NCI-H82 (cell line): ENCODE data around the gene PRTN3.

Experiments
- DNase-seq: peaks from one replicate; lab custom pipeline; 2025; lab: John Stamatoyannopoulos, UW

Gene PRTN3

DNA sequence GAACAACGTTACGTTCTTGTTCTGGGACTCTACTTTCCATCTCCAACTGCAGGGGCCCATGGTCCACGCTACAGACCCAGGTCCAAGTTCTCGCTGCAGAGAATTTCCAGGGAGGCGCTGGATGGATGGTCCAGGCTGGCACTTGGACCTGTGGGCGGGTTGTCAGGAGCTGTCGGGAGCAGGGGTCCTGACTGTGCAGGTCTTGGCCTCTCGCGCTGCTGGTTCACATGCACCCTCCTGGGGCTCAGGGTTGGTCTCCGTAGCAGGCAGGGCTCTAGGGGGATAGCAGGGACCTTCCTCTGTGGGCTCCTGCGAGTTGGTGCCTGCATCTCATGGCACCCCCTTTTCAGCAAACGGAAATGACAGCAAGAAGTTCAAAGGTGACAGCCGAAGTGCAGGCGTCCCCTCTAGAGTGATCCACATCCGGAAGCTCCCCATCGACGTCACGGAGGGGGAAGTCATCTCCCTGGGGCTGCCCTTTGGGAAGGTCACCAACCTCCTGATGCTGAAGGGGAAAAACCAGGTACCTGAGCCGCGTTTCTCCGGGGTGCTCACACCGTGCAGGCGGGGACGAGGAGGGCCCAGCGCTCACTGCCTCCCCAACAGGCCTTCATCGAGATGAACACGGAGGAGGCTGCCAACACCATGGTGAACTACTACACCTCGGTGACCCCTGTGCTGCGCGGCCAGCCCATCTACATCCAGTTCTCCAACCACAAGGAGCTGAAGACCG is 36.9 kb upstream of the PRTN3 start:
- DNase-seq = no peak

DNA sequence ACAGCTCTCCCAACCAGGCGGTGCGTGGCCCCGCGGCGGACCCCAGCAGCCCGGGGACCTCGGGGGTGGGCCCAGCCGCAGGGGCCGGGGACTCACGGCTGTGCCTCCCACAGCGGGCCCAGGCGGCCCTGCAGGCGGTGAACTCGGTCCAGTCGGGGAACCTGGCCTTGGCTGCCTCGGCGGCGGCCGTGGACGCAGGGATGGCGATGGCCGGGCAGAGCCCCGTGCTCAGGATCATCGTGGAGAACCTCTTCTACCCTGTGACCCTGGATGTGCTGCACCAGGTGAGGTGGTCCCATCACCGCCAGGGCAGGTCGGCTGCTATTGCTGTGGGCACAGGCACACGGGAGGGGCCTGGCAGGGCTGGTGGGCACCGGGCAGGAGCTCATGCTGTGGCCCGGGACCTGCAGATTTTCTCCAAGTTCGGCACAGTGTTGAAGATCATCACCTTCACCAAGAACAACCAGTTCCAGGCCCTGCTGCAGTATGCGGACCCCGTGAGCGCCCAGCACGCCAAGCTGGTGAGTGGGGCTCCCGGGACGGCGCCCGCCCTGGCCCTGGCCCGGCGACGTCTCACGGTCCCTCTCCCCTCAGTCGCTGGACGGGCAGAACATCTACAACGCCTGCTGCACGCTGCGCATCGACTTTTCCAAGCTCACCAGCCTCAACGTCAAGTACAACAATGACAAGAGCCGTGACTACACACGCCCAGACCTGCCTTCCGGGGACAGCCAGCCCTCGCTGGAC is 36.2 kb upstream of the PRTN3 start:
- no peak for DNase-seq

DNA sequence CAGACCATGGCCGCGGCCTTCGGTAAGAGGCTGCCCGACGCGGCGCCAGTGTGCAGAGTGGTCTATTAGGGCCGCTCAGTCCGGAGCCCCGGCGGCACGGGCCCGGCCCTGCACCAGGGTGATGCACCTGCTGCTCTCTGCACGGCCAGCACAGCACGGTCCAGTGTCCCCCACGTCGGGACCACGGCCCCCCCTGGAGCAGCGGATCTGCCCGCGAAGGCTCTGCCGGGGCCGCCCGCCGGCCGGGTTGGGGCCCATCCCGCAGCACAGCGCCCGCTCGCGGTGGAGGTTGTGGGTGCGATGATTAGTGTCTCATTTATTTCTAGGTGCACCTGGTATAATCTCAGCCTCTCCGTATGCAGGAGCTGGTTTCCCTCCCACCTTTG is 35.6 kb upstream of the PRTN3 start:
- no peak for DNase-seq

DNA sequence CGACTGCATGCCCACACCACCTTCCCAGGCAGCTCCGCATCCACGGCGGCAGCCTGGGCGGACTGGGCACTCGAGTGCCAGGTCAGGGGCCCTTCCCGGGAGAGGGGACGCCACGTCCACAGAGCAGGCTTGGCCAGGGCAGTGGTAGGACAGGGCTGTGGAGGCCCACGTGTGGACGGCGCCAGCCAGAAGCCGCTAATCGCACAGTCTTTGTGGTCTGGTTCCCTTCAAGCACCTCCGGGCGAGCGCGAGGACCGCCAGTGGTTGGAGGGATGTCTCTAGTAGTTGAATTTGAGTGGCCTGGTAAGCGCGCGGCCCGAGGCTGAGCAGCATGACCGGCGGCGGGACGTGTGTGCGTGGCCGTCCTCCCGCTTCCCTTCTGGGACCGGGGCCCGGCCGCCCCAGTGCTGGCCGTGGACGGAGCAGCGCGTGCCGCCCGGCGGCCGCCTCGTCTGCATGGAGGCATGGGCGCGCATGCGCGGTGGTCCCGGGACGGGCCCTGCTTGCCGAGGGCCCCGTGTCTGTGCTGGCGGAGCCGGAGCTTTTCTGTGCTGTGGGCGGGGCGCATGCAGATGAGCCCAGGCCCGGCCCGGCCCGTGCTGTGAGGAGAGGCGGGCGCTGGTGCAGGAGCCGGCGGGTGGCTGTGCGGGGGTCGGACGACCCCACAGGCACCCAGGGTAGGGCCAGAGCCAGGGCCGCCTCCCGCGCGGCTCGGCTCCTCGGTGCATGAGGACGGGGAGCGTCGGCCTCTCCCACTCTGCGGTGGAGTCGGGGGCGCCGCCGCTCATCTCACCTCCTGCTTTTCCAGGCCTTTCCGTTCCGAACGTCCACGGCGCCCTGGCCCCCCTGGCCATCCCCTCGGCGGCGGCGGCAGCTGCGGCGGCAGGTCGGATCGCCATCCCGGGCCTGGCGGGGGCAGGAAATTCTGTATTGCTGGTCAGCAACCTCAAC is 34.9 kb upstream of the PRTN3 start:
- no peak for DNase-seq

DNA sequence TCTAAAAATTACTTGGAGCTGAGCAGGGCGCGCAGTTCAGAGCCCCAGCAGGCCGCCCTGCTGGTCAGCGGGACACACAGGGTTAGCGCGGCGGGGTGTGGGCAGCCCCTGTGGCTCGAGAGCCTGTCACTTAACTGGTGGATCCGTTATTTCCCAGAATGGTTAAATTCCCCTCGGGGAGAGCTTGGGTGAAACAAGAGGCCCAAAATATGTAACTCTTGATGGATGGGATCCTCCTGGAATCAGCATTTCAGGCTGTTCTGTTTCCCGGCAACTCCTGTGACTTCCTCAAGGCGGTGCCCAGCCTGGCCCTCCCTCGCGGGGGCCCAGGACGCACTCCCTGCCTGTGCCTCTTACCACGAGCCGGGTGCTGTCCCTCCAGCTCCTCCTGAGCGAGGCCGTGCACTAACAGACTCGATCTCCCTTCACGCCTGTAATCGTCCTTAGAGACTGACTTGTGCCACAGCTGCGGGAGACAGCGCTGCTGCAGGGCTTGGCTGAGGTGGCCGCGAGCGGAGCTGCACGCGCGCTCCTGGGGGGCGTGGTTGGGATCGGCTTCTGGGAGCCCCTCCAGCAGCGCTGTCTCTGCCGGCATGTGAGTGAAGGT is 33.9 kb upstream of the PRTN3 start:
- DNase-seq = no peak

DNA sequence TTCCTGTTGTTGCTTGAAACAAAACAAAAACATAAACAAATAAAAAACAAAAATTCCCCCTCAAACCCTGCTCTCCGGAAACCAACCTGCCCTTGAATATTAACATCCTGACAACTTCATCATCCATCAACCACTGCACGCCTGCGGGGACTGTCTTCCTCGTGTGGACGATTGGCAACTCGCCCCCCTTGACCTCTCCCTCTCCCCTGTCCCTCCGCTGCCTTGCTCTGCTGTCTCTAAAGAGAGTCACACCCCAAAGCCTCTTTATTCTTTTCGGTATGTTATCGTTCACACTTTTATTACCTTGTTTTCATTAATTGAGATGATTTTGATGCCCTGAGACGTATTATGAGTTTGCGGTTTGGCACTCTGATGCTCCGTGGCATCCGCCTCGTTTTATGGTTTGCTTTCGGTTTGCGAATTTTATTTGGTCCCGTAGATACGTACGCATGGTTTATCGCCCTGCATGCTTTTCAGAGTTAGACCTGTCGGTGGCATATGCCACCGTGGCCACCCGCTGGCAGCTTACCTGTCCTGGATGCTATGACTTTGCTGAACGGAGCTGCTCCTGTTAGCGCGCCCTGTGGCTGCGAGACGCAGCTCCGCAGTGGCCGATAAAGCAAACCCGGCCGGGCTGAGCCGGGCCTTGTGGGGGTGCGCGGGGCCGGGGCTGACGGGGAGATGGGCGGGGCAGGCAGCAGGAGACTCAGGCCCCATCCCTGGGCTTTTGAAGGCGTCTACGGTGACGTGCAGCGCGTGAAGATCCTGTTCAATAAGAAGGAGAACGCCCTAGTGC is 33.0 kb upstream of the PRTN3 start:
- no peak for DNase-seq

DNA sequence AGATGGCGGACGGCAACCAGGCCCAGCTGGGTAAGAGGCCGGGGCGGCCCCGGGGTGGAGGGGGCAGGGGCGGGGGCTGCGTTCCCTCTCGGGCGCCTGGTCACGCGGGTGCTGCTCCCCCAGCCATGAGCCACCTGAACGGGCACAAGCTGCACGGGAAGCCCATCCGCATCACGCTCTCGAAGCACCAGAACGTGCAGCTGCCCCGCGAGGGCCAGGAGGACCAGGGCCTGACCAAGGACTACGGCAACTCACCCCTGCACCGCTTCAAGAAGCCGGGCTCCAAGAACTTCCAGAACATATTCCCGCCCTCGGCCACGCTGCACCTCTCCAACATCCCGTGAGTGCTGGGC is 32.4 kb upstream of the PRTN3 start:
- no peak for DNase-seq

DNA sequence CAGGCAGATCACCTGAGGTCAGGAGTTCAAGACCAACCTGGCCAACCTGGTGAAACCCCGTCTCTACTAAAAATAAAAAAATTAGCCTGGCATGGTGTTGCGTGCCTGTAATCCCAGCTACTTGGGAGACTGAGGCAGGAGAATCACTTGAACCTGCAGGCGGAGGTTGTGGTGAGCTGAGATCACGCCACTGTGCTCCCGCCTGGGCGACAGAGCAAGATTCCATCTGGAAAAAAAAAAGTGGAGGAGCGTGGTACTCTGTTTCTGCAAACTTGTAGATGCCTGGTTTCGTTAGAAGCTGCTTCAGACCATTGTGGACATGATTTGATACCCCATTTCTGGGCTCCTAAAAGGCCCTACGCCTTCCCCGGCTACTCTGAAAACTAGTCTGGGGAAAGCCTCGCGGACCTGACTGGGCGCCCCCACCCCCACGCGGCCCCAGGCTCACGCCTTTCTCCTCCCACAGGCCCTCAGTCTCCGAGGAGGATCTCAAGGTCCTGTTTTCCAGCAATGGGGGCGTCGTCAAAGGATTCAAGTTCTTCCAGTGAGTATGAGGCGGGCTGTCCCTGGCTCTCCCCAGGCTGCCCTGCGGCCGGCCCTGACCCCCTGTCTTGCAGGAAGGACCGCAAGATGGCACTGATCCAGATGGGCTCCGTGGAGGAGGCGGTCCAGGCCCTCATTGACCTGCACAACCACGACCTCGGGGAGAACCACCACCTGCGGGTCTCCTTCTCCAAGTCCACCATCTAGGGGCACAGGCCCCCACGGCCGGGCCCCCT is 30.5 kb upstream of the PRTN3 start:
- no peak for DNase-seq

DNA sequence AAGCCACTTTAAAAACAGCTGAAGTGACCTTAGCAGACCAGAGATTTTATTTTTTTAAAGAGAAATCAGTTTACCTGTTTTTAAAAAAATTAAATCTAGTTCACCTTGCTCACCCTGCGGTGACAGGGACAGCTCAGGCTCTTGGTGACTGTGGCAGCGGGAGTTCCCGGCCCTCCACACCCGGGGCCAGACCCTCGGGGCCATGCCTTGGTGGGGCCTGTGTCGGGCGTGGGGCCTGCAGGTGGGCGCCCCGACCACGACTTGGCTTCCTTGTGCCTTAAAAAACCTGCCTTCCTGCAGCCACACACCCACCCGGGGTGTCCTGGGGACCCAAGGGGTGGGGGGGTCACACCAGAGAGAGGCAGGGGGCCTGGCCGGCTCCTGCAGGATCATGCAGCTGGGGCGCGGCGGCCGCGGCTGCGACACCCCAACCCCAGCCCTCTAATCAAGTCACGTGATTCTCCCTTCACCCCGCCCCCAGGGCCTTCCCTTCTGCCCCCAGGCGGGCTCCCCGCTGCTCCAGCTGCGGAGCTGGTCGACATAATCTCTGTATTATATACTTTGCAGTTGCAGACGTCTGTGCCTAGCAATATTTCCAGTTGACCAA is 29.8 kb upstream of the PRTN3 start:
- no peak for DNase-seq

DNA sequence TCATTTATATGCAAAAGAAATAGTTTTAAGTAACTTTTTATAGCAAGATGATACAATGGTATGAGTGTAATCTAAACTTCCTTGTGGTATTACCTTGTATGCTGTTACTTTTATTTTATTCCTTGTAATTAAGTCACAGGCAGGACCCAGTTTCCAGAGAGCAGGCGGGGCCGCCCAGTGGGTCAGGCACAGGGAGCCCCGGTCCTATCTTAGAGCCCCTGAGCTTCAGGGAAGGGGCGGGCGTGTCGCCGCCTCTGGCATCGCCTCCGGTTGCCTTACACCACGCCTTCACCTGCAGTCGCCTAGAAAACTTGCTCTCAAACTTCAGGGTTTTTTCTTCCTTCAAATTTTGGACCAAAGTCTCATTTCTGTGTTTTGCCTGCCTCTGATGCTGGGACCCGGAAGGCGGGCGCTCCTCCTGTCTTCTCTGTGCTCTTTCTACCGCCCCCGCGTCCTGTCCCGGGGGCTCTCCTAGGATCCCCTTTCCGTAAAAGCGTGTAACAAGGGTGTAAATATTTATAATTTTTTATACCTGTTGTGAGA is 29.2 kb upstream of the PRTN3 start:
- no peak for DNase-seq

DNA sequence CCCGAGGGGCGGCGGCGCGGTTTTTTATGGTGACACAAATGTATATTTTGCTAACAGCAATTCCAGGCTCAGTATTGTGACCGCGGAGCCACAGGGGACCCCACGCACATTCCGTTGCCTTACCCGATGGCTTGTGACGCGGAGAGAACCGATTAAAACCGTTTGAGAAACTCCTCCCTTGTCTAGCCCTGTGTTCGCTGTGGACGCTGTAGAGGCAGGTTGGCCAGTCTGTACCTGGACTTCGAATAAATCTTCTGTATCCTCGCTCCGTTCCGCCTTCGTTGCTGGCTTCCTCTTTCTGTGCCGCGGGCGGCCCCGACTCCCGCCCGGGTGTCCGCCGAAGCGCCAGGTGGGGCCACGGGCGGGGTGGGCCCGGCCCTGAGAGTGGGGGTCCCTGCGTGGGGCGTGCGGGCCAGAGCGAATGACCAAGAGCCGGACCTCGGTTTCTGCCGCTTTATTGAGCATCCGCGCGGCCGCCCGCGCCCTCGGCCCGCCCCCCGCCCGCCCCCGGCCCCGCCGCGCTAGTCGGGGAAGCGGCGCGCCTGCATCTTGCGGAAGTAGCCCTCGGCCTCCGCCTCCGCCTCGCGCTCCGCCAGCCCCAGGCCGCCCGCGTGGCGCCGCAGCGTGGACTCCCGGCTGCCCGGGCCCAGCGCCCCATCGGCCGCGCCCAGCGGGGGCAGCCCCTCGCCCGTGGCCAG is 28.6 kb upstream of the PRTN3 start:
- peak; percentile 30 for DNase-seq

DNA sequence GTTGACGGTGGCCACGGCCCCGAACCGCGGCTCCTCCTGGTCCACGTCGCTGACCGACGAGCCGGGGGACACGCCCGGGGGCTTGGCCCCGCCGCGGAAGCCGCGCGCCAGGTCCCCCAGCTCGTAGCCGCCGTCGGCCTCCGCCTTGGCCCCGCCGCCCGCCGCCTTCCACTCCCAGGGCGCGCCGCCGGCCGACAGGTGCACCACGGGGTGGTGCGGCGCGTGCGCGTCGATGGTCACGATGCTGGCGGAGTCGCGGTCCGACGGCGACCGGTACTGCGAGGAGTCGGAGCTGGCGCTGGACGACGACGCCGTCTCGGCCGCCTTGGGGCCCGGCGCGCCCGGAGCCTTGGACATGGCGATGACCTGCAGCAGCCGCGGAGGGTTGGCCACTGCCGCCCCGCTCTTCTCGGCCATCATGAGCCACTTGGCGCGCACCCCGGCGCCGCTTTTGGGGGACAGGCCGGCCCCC is 28.0 kb upstream of the PRTN3 start:
- no peak for DNase-seq

DNA sequence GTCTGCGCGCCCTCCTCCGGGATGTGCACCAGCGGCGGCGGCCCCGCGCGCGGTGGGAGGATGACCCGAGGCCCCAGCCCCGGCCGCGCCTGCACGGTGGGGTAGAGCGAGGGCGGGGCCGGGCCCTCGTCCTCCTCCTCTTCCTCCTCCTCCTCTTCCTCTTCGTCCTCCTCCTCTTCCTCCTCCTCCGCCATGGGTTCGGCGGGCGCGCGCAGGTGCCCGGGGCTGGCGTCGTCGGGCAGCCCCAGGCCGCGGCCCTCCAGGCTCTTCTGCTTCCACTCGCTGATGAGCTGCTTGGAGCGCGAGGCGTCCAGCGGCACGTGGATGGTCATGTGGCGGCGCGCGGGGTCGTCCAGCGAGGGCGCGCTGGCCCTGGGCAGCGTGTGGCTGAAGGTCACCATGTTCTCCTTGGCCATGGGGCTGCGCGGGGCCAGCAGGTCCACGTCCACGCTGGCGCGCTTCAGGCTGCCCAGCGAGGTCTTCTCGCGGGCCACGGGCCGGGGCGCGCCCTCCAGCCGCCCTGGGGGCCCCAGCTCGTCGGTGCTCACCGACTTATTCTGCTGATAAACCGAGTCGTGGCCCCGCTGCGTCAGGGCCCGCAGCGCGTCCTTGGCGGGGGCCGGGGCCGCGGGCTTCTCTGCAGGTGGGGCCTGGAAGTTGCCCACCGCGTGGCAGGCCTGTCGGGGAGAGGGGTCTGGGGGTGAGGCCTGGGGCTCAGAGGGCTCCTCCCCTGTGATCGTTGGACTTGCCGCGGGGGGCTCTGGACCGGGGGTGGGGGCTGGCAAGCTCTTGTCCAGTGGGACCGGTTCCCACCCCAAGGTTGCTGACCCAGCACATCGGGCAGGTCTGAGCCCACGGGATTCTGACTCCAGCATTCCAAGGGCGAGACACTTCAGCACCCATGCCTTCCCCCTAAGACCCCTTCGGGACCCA is 27.3 kb upstream of the PRTN3 start:
- no peak for DNase-seq

DNA sequence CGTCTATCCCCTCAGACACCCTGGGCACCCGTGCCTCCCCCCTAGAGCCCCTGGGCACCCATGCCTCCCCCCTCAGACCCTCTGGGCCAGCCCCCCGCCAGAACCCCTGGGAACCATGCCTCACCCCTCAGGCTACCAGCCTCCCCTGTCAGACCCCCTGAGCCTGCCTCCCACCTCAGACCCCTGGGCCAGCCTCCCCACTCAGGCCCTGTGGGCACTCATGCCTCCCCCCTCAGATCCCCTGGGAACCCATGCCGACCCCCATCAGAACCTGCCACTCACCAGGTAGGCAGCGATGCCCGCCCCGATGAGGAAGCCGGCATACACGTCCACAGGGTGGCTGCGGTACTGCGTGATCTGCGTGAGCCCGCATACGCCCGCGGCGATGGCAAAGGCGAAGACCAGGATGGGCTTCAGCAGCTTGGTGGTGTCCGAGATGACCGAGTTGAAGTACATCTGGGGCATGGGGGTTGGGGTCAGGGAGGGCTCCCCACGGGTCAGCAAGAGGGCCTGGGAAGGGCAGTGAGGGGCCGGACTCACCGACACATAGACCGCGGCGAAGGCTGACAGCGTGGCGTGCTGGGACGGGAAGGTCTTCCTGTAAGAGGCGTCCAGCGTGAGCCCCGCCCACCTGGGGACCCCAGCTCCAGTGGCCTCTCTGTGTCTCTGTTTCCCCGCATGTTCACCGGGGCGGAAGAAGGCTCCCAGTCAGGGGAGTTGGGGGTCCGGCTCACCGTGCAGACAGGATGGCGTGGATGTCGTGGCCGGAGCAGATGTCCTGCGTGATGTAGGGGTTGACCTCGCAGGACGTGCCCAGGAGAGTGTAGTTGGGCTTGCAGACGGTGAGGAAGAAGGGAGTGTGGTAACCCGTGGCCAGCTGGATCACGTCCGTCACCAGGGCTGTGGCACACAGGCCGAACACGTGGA is 26.4 kb upstream of the PRTN3 start:
- DNase-seq = no peak

DNA sequence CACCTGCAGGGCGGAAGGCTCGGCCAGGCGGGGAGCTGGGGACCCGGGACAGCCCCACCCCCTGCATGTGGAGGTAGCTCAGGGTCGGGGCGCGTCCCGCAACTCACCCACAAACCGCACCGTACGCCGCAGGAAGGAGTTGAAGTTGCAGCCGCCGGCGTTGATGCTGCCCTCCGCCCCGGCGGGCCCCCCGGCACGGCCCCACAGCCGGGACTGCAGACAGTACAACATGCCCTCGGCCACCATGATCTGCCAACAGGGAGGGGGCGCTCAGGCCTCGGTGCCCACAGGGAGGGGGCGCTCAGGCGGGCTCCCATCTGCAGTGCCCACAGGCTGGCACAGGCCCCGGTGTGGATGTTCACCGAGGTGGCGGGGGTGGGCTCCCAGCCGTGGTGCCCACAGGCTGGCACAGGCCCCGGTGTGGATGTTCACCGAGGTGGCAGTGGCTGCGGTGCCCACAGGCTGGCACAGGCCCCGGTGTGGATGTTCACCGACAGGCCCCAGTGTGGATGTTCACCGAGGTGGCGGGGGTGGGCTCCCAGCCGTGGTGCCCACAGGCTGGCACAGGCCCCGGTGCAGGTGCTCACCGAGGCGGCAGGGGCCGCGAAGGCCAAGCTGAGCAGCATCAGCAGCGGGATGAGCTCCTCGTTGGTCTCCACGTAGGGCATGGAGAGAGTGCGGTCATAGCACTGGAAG is 25.6 kb upstream of the PRTN3 start:
- no peak for DNase-seq

DNA sequence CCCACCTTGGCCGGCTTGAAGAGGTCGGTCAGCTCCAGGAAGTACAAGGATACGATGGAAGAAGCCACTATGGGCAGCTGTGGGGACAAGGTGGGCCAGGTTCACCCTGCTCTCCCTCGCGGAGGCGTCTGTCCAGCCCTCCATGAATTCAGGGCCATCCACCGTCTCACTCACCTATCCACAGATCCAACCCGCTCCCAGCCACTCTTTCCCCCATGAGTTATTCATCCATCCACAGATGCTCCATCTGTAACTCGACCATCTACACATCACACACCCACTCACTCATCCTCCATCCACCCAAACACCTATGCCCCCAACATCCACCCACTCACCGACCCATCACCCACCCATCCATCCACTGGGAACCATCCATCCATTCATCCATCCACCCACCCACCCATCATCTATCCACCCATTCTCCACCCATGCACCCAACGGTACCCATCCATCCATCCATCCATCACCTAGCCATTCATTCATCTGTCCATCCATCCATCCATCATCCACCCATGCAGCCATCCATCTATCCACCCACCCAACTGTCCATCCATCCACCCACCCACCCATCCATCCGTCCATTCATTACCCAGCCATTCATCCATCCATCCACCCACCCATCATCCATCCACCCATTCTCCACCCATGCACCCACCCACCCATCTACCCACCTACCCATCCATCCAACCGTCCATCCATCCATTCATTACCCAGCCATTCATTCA is 24.9 kb upstream of the PRTN3 start:
- no peak for DNase-seq
